ENCODE measurements around the gene ZMIZ1. TPM values are rescaled to one million over a fixed set of nuclear protein-coding genes. Genes with fewer than 3 reads are reported as not detected.
A peak's percentile ranks its signal among the peaks of the same experiment; 100 is the strongest.

The ZMIZ1 gene
- total and polyA plus RNA-seq, 5 donors from 2014 or later: 1.5 to 34.8 (median 2.2) TPM

DNA sequence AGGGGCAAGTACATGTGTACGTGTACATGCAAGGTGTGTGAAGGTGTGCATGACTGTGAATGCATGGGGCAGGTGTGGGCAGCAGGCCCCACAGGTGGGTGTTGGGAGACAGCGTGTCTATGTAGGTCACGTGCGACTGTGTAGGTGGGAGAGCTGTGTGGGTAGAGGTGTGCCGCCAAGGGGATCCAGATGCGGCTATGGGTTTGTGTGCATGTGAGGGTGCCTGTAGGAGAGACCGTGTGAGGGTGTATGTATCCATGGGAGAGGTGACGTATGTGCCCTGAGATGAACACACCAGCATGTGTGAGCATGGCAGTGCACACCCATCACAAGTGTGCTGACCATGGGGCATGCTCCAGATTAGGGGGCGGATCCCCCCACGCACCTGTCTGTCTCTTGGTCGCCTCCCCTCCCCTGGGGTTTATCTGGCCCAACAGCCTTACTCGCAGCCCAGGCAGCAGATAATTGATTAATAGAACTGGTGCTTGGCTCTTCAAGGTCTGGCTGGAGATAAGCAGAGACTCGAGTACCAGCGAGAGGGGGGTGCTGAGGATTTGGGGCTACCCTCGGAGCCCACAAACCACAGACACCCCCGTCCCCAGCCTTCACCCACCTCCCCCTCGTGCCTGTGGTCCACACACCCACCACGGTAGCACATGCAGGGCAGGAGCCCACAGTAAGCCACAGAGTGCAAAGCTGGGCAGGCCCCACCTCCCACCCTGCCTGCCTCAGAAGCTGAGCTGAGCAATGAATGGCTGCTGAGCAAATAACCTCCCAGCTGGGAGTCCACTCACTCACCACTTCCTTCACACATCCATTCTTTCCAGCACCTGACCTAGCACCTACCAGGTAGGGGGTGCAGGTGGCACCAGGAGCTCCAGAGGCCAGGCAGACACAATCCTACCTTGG lies 41.4 kb upstream of the ZMIZ1 start:
- Histone ChIP-seq H3K27ac (ENCODE audit: insufficient read depth, low read length, poor library complexity, severe bottlenecking) (peak overlapping the region; percentile 1), H3K4me1 (ENCODE audit: control insufficient read depth, insufficient read depth, low read length, poor library complexity, severe bottlenecking) (peaks cover 24% of the 10 kb centered on the region), H3K9me3 (ENCODE audit: control insufficient read depth in 2 of 2, low read length in 2 of 2) (no peaks in the 10 kb centered on the region), H3K36me3 (ENCODE audit: control insufficient read depth, insufficient read depth, low read length) (no peaks in the 10 kb centered on the region), H3K4me3 (ENCODE audit: low read depth, low read length) (no peak overlapping the region), H3K27me3 (ENCODE audit: control insufficient read depth, insufficient read depth, low read length) (no peaks in the 10 kb centered on the region)
- Mint-ChIP-seq H3K9me3 (no peaks in the 10 kb centered on the region), H3K4me3 (peak overlapping the region in 1 of 4 donors; percentile 35), H3K27ac (peak overlapping the region in 2 of 3 donors; percentile 55 to 87), H3K4me1 (peaks cover 4 to 52% (median 16%) of the 10 kb centered on the region in 4 donors), H3K27me3 (peaks cover 5% of the 10 kb centered on the region), H3K36me3 (no peaks in the 10 kb centered on the region)
- ATAC-seq (ENCODE audit: low read depth in 2 of 2) (peak in 1 of 2 donors; percentile 43), DNase-seq (peak in 1 of 3 donors; percentile 24)

DNA sequence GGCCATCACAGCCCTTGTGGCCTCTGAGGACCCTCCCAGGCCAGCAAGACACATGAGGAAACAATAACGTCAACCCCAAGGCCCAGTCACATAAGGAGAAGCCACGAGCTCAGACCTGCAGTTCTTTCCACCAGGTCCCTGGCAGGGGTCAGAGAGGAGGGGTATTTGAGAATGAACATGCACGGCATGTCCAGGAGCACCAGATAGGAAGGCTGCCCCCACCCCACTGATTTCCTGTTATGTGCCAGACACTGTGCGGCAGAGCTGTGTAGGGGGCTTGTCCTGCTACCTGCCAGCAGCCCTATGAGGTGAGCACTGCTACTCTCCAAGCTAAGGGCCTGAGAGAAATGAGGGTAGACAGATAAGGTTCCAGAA lies 40.7 kb upstream of the ZMIZ1 start:
- Histone ChIP-seq H3K9me3 (ENCODE audit: control insufficient read depth in 2 of 2, low read length in 2 of 2) (no peaks in the 10 kb centered on the region), H3K4me3 (ENCODE audit: low read depth, low read length) (no peak overlapping the region), H3K27me3 (ENCODE audit: control insufficient read depth, insufficient read depth, low read length) (no peaks in the 10 kb centered on the region), H3K27ac (ENCODE audit: insufficient read depth, low read length, poor library complexity, severe bottlenecking) (no peak overlapping the region), H3K4me1 (ENCODE audit: control insufficient read depth, insufficient read depth, low read length, poor library complexity, severe bottlenecking) (peaks cover 24% of the 10 kb centered on the region), H3K36me3 (ENCODE audit: control insufficient read depth, insufficient read depth, low read length) (no peaks in the 10 kb centered on the region)
- Mint-ChIP-seq H3K4me1 (peaks cover 3 to 47% (median 16%) of the 10 kb centered on the region in 4 donors), H3K4me3 (peak overlapping the region in 1 of 4 donors; percentile 35), H3K9me3 (no peaks in the 10 kb centered on the region), H3K27me3 (peaks cover 9% of the 10 kb centered on the region), H3K36me3 (no peaks in the 10 kb centered on the region), H3K27ac (peak overlapping the region in 2 of 3 donors; percentile 55 to 87)
- ATAC-seq (ENCODE audit: low read depth in 2 of 2) (no peak), DNase-seq (no peak)

DNA sequence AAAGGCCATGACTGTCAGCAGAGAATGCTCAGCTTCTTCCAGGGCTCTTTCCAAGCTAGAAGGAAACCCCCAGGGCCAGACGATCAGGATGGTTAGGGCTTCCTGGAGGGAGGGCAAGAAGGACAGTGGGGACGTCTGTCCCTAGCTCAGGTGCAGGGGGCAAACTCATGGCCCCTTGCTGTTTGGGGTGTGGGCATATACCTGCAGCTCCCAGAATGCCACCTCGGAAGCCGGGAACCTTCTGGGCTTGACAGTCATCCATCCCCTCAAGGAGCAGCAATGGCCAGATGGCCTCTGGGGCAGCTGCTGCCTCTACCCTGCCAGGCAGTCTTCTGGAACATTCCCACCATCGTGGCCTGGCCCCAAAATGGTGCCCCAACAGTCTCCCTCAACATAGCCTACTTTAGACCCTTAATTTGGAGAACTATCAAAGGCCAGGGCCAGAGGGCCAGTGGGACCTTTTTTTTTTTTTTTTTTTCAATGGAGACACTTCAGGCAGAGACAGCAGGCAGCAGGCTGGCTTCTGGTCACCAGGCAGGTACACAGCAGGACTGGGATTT lies 40.2 kb upstream of the ZMIZ1 start:
- peaks cover 9% of the 10 kb centered on the region for H3K27me3 Mint-ChIP-seq
- no peak overlapping the region for H3K4me3 ChIP-seq (ENCODE audit: low read depth, low read length)
- no peaks in the 10 kb centered on the region for H3K9me3 ChIP-seq (ENCODE audit: control insufficient read depth in 2 of 2, low read length in 2 of 2)
- H3K27ac Mint-ChIP-seq: no peak overlapping the region
- no peaks in the 10 kb centered on the region for H3K27me3 ChIP-seq (ENCODE audit: control insufficient read depth, insufficient read depth, low read length)
- H3K9me3 Mint-ChIP-seq: no peaks in the 10 kb centered on the region
- H3K27ac ChIP-seq (ENCODE audit: insufficient read depth, low read length, poor library complexity, severe bottlenecking): no peak overlapping the region
- H3K36me3 ChIP-seq (ENCODE audit: control insufficient read depth, insufficient read depth, low read length): no peaks in the 10 kb centered on the region
- no peaks in the 10 kb centered on the region for H3K36me3 Mint-ChIP-seq
- H3K4me1 ChIP-seq (ENCODE audit: control insufficient read depth, insufficient read depth, low read length, poor library complexity, severe bottlenecking): peaks cover 24% of the 10 kb centered on the region
- DNase-seq (no peak), ATAC-seq (ENCODE audit: low read depth in 2 of 2) (no peak)
- H3K4me1 Mint-ChIP-seq: peaks cover 0 to 42% (median 16%) of the 10 kb centered on the region in 4 donors
- no peak overlapping the region for H3K4me3 Mint-ChIP-seq

DNA sequence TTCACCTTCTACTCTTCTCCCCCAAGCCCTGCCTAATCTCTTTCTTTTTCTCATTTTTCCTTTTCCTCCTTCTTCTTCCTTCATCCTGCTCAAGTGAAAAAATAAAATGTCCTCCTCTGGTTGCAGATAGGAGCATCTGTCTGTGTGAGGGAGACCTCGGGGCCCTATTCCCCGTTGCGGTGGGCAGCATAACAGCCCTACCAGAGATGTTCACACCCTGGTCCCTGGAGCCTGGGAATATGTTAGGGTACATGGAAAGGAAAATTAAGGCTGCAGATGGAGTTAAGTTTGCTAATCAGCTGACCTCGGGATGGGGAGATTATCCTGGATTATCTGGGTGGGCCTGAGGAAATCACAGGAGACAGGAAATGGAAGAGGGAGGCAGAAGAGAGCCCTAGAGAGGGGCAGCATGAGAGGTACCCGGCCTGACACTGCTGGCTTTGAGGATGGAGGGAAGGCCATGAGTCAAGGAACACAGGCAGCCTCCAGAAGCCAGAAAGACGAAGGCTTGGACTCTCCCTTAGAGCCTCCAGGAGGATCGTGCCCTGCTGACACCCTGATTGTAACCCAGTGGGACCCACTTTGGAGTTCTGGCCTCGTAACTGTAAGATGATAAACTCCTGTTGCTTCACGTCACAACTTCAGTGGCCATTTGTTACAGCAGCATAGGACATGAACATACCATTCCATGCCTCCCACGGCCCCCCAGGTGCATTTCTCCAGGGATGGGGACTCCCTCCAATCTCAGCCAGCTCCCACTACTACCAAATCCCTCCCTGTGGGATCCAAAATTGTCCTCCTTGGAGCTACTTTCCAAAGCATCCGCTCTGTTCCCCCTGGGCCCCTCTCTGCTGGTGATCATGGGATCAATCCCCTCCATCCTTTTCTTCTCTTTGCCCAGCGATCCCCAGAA lies 39.0 kb upstream of the ZMIZ1 start:
- H3K27ac ChIP-seq (ENCODE audit: insufficient read depth, low read length, poor library complexity, severe bottlenecking): no peak overlapping the region
- Mint-ChIP-seq H3K27ac (peak overlapping the region in 2 of 3 donors; percentile 71 to 77), H3K4me1 (peaks cover 0 to 35% (median 15%) of the 10 kb centered on the region in 4 donors), H3K36me3 (no peaks in the 10 kb centered on the region), H3K9me3 (no peaks in the 10 kb centered on the region), H3K27me3 (peaks cover 9% of the 10 kb centered on the region), H3K4me3 (no peak overlapping the region)
- H3K4me1 ChIP-seq (ENCODE audit: control insufficient read depth, insufficient read depth, low read length, poor library complexity, severe bottlenecking): peaks cover 24% of the 10 kb centered on the region
- H3K9me3 ChIP-seq (ENCODE audit: control insufficient read depth in 2 of 2, low read length in 2 of 2): no peaks in the 10 kb centered on the region
- ATAC-seq (ENCODE audit: low read depth in 2 of 2) (no peak), DNase-seq (no peak)
- H3K36me3 ChIP-seq (ENCODE audit: control insufficient read depth, insufficient read depth, low read length): no peaks in the 10 kb centered on the region
- H3K4me3 ChIP-seq (ENCODE audit: low read depth, low read length): no peak overlapping the region
- H3K27me3 ChIP-seq (ENCODE audit: control insufficient read depth, insufficient read depth, low read length): no peaks in the 10 kb centered on the region

DNA sequence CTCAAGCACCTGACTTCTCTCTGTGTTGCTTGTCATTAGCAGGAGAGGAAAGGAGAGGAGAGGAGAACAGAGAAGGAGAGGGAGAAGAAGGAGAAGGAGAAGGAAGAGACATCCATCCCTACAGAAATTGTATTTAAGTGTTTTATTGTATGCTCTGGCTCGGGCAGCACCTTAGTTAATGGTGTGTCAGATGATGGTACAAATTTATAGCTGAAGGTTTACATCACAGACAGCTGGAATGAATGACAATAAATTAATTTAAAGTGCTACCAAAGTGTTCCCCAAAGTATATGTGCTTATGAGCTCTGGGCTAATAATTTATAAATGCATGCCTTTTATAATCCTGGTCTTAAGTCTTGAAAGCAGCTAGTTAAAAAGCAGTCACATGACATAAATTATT lies 38.1 kb upstream of the ZMIZ1 start:
- no peak overlapping the region for H3K27ac ChIP-seq (ENCODE audit: insufficient read depth, low read length, poor library complexity, severe bottlenecking)
- Mint-ChIP-seq H3K36me3 (no peaks in the 10 kb centered on the region), H3K27me3 (peaks cover 9% of the 10 kb centered on the region), H3K4me1 (peaks cover 0 to 26% (median 15%) of the 10 kb centered on the region in 4 donors), H3K4me3 (no peak overlapping the region), H3K9me3 (peaks cover 0 to 2% (median 0%) of the 10 kb centered on the region in 7 donors), H3K27ac (no peak overlapping the region)
- H3K9me3 ChIP-seq (ENCODE audit: control insufficient read depth in 2 of 2, low read length in 2 of 2): no peaks in the 10 kb centered on the region
- peaks cover 16% of the 10 kb centered on the region for H3K4me1 ChIP-seq (ENCODE audit: control insufficient read depth, insufficient read depth, low read length, poor library complexity, severe bottlenecking)
- H3K4me3 ChIP-seq (ENCODE audit: low read depth, low read length): no peak overlapping the region
- H3K27me3 ChIP-seq (ENCODE audit: control insufficient read depth, insufficient read depth, low read length): no peaks in the 10 kb centered on the region
- ATAC-seq (ENCODE audit: low read depth in 2 of 2) (no peak), DNase-seq (no peak)
- H3K36me3 ChIP-seq (ENCODE audit: control insufficient read depth, insufficient read depth, low read length): no peaks in the 10 kb centered on the region

DNA sequence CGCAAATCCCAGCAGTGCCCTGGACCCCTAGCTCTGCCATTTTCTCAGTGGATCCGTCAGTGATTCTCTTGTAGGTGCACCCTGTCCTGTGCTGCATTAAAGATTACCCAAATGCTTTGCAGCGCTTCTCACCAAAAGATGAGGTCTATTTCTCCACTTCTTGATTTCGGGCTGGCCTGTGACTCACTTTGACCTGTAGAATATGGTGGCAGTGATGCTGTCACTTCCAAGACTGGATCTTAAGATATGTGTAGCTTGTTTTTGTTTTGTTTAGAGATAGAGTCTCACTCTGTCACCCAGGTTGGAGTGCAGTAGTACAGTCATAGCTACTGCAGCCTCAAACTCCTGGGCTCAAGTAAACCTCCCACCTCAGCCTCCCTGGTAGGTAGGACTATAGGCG lies 37.0 kb upstream of the ZMIZ1 start:
- peak overlapping the region in 1 of 3 donors; percentile 13 for H3K27ac Mint-ChIP-seq
- H3K4me1 Mint-ChIP-seq: peaks cover 0 to 19% (median 12%) of the 10 kb centered on the region in 4 donors
- H3K9me3 Mint-ChIP-seq: peaks cover 0 to 2% (median 0%) of the 10 kb centered on the region in 7 donors
- no peaks in the 10 kb centered on the region for H3K27me3 ChIP-seq (ENCODE audit: control insufficient read depth, insufficient read depth, low read length)
- H3K9me3 ChIP-seq (ENCODE audit: control insufficient read depth in 2 of 2, low read length in 2 of 2): no peaks in the 10 kb centered on the region
- no peak overlapping the region for H3K4me3 ChIP-seq (ENCODE audit: low read depth, low read length)
- peaks cover 14% of the 10 kb centered on the region for H3K4me1 ChIP-seq (ENCODE audit: control insufficient read depth, insufficient read depth, low read length, poor library complexity, severe bottlenecking)
- H3K27me3 Mint-ChIP-seq: peaks cover 9% of the 10 kb centered on the region
- DNase-seq: no peak
- no peak for ATAC-seq (ENCODE audit: low read depth in 2 of 2)
- H3K27ac ChIP-seq (ENCODE audit: insufficient read depth, low read length, poor library complexity, severe bottlenecking): no peak overlapping the region
- no peak overlapping the region for H3K4me3 Mint-ChIP-seq
- H3K36me3 Mint-ChIP-seq: no peaks in the 10 kb centered on the region
- H3K36me3 ChIP-seq (ENCODE audit: control insufficient read depth, insufficient read depth, low read length): no peaks in the 10 kb centered on the region

DNA sequence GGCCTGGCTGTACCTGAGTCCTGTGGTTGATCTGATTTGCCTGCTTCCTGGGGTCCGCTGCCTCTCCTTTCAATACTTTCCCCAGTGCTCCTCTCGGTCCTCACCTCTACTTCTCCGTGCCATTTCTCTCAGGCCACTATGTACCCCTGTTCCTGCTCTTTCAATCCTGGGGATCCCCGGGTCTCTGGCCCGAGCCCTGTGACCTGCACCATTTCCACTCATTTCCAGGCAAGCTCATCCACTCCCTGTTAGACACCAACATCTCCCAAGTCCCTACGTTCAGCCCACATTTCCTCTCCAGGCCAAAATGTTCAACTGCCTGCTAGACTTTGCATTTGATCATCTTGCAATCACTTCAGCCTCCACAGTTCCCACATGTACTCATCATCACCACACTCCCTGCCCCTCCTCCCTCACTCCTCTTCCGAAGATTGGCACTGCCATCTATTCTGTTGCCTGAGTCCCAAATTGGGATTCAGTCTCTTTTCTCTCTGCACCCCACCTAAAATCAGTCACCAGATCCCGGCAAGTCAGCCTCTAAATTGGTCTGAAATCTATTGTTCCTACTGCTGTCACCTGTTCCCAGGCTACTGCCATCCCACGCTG lies 34.4 kb upstream of the ZMIZ1 start:
- Histone ChIP-seq H3K9me3 (ENCODE audit: control insufficient read depth in 2 of 2, low read length in 2 of 2) (no peaks in the 10 kb centered on the region), H3K27me3 (ENCODE audit: control insufficient read depth, insufficient read depth, low read length) (no peaks in the 10 kb centered on the region), H3K4me3 (ENCODE audit: low read depth, low read length) (no peak overlapping the region), H3K36me3 (ENCODE audit: control insufficient read depth, insufficient read depth, low read length) (no peaks in the 10 kb centered on the region), H3K27ac (ENCODE audit: insufficient read depth, low read length, poor library complexity, severe bottlenecking) (no peak overlapping the region), H3K4me1 (ENCODE audit: control insufficient read depth, insufficient read depth, low read length, poor library complexity, severe bottlenecking) (no peaks in the 10 kb centered on the region)
- peaks cover 7% of the 10 kb centered on the region for H3K27me3 Mint-ChIP-seq
- DNase-seq (no peak), ATAC-seq (ENCODE audit: low read depth in 2 of 2) (no peak)
- no peaks in the 10 kb centered on the region for H3K36me3 Mint-ChIP-seq
- no peak overlapping the region for H3K27ac Mint-ChIP-seq
- H3K9me3 Mint-ChIP-seq: peaks cover 0 to 2% (median 0%) of the 10 kb centered on the region in 7 donors
- H3K4me1 Mint-ChIP-seq: peaks cover 2 to 5% (median 4%) of the 10 kb centered on the region in 4 donors
- H3K4me3 Mint-ChIP-seq: no peak overlapping the region

Data from CD4-positive, CD25-positive, alpha-beta regulatory T cell (primary cell).